HepG2 (cell line): ENCODE results near the gene CCT6A. TPM values are rescaled to one million over a fixed set of nuclear protein-coding genes. Genes with fewer than 3 reads are reported as not detected.
A peak's percentile ranks its signal among the peaks of the same experiment; 100 is the strongest.

Experiments used
- AFF4 ChIP-seq: sonication (generic); formaldehyde crosslinking; IDR thresholded peaks from 2 replicates; pipeline ENCODE4 v1.4.0; 2020; ENCODE audit warnings: missing genetic modification reagents
- CEBPZ ChIP-seq: IDR thresholded peaks from 2 replicates; pipeline ENCODE4 v1.6.1; 2012; ENCODE audit warnings: low read length, improper control_type of control experiment
- CSRNP1 ChIP-seq: sonication (generic); formaldehyde crosslinking; IDR thresholded peaks from 2 replicates; pipeline ENCODE4 v1.8.1; 2023; ENCODE audit warnings: mild to moderate bottlenecking, missing genetic modification reagents
- EHMT2 ChIP-seq: fragments of 200-600 bp; sonication (generic); IDR thresholded peaks from 2 replicates; pipeline ENCODE4 v1.7.0; 2017; ENCODE audit warnings: antibody characterized with exemption, low read depth, low read length, borderline replicate concordance
- MATR3 ChIP-seq: sonication (generic); formaldehyde crosslinking; IDR thresholded peaks from 2 replicates; pipeline ENCODE4 v1.4.0; 2020; ENCODE audit warnings: missing genetic modification reagents
- MYPOP ChIP-seq: sonication (generic); formaldehyde crosslinking; IDR thresholded peaks from 2 replicates; pipeline ENCODE4 v1.8.1; 2023; ENCODE audit warnings: mild to moderate bottlenecking, moderate library complexity, missing genetic modification reagents
- POLR2A ChIP-seq, 2 experiments: IDR thresholded peaks; 2 replicates each; pipeline ENCODE4 v1.6.1; 2011; ENCODE audit warnings: low read depth in 2 of 2, low read length in 2 of 2, mild to moderate bottlenecking in 1 of 2, moderate library complexity in 1 of 2; ENCODE audit not compliant: insufficient read depth in 1 of 2
- TCF7 ChIP-seq: sonication (generic); IDR thresholded peaks from 2 replicates; pipeline ENCODE4 v1.6.1; 2016; ENCODE audit warnings: antibody characterized with exemption, low read depth
- ZNF446 ChIP-seq: sonication (generic); formaldehyde crosslinking; IDR thresholded peaks from 2 replicates; pipeline ENCODE4 v1.5.0; 2020; ENCODE audit warnings: mild to moderate bottlenecking, missing genetic modification reagents
- ZNF567 ChIP-seq: sonication (generic); formaldehyde crosslinking; IDR thresholded peaks from 2 replicates; pipeline ENCODE4 v1.8.1; 2023; ENCODE audit warnings: mild to moderate bottlenecking, missing genetic modification reagents, borderline replicate concordance
- ZNF609 ChIP-seq: sonication (generic); formaldehyde crosslinking; IDR thresholded peaks from 2 replicates; pipeline ENCODE4 v1.4.0; 2020; ENCODE audit warnings: mild to moderate bottlenecking, missing genetic modification reagents, borderline replicate concordance
- ZNF674 ChIP-seq: sonication (generic); formaldehyde crosslinking; IDR thresholded peaks from 2 replicates; pipeline ENCODE4 v1.5.0; 2020; ENCODE audit warnings: low read depth, mild to moderate bottlenecking, missing genetic modification reagents
- ZNF749 ChIP-seq: sonication (generic); formaldehyde crosslinking; IDR thresholded peaks from 2 replicates; pipeline ENCODE4 v1.8.0; 2022; ENCODE audit warnings: mild to moderate bottlenecking, missing genetic modification reagents, moderate library complexity, borderline replicate concordance
- polyA plus RNA-seq, 8 experiments: library from polyadenylated mRNA; depleted of rRNA in 3 of 8; stranded (reverse) in 7 of 8; unstranded in 1 of 8; fragments of >200 nt; fragmentation: Illumina TruSeq in 4 of 8; extraction: Trizol in 4 of 8; gene quantifications; 2 replicates each; pipeline versions ENCODE4 v1.2.1 to v1.2.3, GENCODE V29; 2011 to 2016; ENCODE audit warnings: low read depth in 4 of 8, missing spikeins in 1 of 8, mixed read lengths in 1 of 8; ENCODE audit not compliant: insufficient read depth in 1 of 8
- total RNA-seq, 5 experiments: library from RNA; depleted of rRNA; stranded (reverse); fragments of >200 nt; fragmentation: Illumina TruSeq; extraction: Trizol; gene quantifications; 2 replicates each; pipeline ENCODE4 v1.2.3, GENCODE V29; 2016; ENCODE audit warnings: low read depth in 1 of 5

Gene CCT6A
- total and polyA plus RNA-seq, 2 of the 13 experiments (the other 11 are each of a cell fraction or from before 2014, with no cell fraction given) = 219 to 292 TPM

GRCh38 chr7:56063882-56064625, 12.5 kb downstream of the CCT6A start, which contains the start of gene SUMF2 (continued):
- TF ChIP-seq CSRNP1 (CRISPR knock-in tag) (peak; percentile 72), CEBPZ (no peak), MYPOP (peak; percentile 79), POLR2A (IDR thresholded peaks at IDR 0.05; ENCODE audit: insufficient read depth in 1 of 2, low read depth in 2 of 2, low read length in 2 of 2) (peak; percentile 71 to 92), ZNF446 (CRISPR knock-in tag) (no peak), EHMT2 (no peak), ZNF674 (CRISPR knock-in tag) (peak; percentile 72; the same call in 1 of the 2 replicates), ZNF609 (peak; percentile 14; the same call in 1 of the 2 replicates), AFF4 (CRISPR knock-in tag) (no peak), ZNF567 (CRISPR knock-in tag) (no peak), ZNF749 (0 out of 2 replicates have a peak, but pooled peaks have one; percentile 29), TCF7 (no peak), MATR3 (CRISPR knock-in tag) (no peak)
